ENCODE data around the gene IFNL2.

Gene IFNL2

DNA sequence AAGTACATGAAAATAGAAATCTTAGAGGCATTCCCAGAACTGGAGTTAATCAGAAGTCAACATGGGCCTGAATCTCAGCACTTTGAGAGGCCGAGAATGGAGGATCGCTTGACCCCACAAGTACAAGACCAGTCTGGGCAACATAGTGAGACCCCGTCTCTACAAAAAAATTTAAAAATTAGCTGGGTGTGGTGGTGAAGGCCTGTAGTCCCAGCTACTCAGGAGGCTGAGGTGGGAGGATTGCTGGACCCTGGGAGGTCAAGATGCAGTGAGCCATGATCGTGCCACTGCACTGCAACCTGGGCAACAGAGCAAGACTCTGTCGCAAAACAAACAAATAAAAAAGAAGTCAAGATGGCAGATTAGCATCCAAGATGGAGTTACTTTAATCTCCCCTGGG, 8.5 kb downstream of the IFNL2 start:
- POLR2A ChIA-PET, result no interaction called here
- DNase-seq (ENCODE audit: low read depth, low spot score), result no peak
- TF ChIP-seq CTCF (IDR thresholded peaks at IDR 0.05; ENCODE audit: insufficient read depth, low read length, missing control alignments), result no peak
- CTCF ChIA-PET, result no interaction called here
- H3K4me3 ChIP-seq (ENCODE audit: low read depth, low read length), result no peak overlapping the region

DNA sequence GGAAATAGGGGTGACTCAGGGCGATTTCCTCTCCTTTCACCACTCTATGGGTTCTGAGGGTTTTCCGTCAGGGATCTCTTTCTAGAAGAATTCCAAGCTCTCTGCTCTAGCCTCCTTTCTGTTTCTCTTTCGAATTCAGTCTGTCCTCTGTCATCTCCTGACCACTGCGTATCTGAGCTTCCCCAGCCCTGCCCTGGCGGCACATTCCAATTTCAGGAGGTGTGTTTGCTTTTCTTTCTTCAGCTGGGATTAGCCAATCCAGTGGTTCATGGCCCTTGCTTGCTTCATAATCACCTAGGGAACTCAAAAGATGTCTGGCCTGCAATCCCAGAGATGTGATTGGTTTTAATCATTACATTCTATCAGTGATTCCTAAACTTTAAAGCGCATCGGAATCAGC, 9.4 kb downstream of the IFNL2 start:
- no peak overlapping the region for H3K4me3 ChIP-seq (ENCODE audit: low read depth, low read length)
- ChIA-PET CTCF (no interaction called here), POLR2A (no interaction called here)
- no peak for TF ChIP-seq CTCF (IDR thresholded peaks at IDR 0.05; ENCODE audit: insufficient read depth, low read length, missing control alignments)
- DNase-seq (ENCODE audit: low read depth, low spot score), result no peak

GRCh38 chr19:39282021-39282420, 13.8 kb downstream of the IFNL2 start:
- POLR2A ChIA-PET, result no interaction called here
- CTCF ChIA-PET, result no interaction called here
- TF ChIP-seq CTCF (IDR thresholded peaks at IDR 0.05; ENCODE audit: insufficient read depth, low read length, missing control alignments), result no peak
- no peak for DNase-seq (ENCODE audit: low read depth, low spot score)
- H3K4me3 ChIP-seq (ENCODE audit: low read depth, low read length), result no peak overlapping the region

GRCh38 chr19:39284032-39284431, 15.8 kb downstream of the IFNL2 start:
- ChIA-PET POLR2A (no interaction called here), CTCF (no interaction called here)
- H3K4me3 ChIP-seq (ENCODE audit: low read depth, low read length), result no peak overlapping the region
- no peak for TF ChIP-seq CTCF (IDR thresholded peaks at IDR 0.05; ENCODE audit: insufficient read depth, low read length, missing control alignments)
- no peak for DNase-seq (ENCODE audit: low read depth, low spot score)

- DNase-seq (ENCODE audit: low read depth, low spot score), result no peak
- CTCF ChIA-PET, result no interaction called here
- no peak overlapping the region for H3K4me3 ChIP-seq (ENCODE audit: low read depth, low read length)
- no peak for TF ChIP-seq CTCF (IDR thresholded peaks at IDR 0.05; ENCODE audit: insufficient read depth, low read length, missing control alignments)
- POLR2A ChIA-PET, result no interaction called here
These were observed 25.2 kb downstream of the IFNL2 start for GRCh38 chr19:39293394-39293793.

- TF ChIP-seq CTCF (IDR thresholded peaks at IDR 0.05; ENCODE audit: insufficient read depth, low read length, missing control alignments), result no peak
- CTCF ChIA-PET, result no interaction called here
These were observed 28.0 kb downstream of the IFNL2 start, which contains the start of gene IFNL1 for GRCh38 chr19:39296055-39296645. Gene IFNL1, plus strand, starts transcription at chr19:39296407. Its CDS starts 15 bp downstream, at chr19:39296422.

More at GRCh38 chr19:39296055-39296645, 28.0 kb downstream of the IFNL2 start, which contains the start of gene IFNL1:
- POLR2A ChIA-PET, result no interaction called here
- H3K4me3 ChIP-seq (ENCODE audit: low read depth, low read length), result no peak within 1 kb of the TSS
- no peak for DNase-seq (ENCODE audit: low read depth, low spot score)
